Ramos (cell line): ENCODE measurements around the gene DPH5.
"Not testable (repeated sequence)": the region's sequence is repeated elsewhere in the genome, so short reads cannot be mapped to it uniquely, and the experiment has no call there.

ENCODE experiments used
- in situ Hi-C: fragments of 300-500 bp; cut with MboI; formaldehyde crosslinking; loops from one replicate; pipeline ENCODE4 v1.14.3; 2022; ENCODE audit warnings: low sequenced_read_pairs; ENCODE audit not compliant: unreplicated experiment

DPH5 gene

GRCh38 chr1:100995198-100995988 is 30.2 kb downstream of the DPH5 start:
- in situ Hi-C loops, result no loop called here

DNA sequence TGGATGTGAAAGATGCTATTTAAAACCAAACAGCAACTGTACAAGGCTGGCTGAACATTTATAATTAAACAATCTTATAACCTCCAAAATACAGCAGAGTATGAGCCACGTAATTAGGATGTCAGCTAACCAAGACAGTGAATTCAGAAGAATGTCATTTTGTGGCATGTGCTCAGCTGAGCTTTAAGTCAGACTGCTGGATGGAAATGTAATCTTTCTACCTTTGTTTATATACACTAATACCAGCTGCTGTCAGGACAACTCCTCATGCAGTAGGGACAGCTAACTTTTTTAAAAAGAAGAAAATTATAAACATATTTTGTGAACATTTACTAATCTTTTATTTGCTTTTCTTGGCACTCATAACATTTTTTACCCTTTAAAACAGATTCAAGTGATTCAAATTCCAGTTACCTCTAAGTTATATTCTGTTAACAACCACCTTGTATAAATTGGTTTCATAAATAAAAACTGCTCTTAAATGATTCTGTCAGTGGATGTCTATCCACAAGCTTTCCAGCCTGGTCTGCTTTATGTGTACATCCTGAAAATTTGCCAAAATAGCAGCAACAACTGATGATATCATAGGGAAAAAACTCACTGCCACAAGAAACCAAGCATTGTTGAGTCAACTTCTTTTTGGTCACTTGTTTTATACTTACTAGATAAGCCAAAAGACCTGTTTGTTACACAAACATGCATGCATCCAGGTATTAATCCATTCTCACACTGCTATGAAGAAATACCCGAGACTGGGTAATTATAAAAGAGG is 36.1 kb downstream of the DPH5 start:
- in situ Hi-C loops, result no loop called here

DNA sequence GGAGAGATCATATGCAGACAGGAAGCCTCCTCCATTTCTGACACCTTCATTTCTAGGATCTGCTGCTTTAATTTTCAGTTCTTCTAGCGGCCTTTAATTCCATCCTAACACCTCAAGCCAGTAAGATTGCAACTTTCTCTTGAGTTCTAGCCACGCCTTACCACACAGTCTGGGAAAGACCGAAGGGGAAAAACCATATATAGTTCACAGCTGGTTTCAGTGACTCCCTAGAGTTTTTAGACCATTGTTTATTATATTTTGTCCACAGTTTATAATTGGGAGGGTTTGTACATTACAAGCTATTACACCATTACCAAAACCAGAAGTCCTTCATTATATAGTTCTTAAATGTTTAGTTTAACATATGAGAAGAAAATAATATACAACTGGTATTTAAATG is 37.5 kb downstream of the DPH5 start:
- in situ Hi-C loops, result no loop called here

GRCh38 chr1:100982793-100983192 is 42.8 kb downstream of the DPH5 start:
- in situ Hi-C loops, result no loop called here

DNA sequence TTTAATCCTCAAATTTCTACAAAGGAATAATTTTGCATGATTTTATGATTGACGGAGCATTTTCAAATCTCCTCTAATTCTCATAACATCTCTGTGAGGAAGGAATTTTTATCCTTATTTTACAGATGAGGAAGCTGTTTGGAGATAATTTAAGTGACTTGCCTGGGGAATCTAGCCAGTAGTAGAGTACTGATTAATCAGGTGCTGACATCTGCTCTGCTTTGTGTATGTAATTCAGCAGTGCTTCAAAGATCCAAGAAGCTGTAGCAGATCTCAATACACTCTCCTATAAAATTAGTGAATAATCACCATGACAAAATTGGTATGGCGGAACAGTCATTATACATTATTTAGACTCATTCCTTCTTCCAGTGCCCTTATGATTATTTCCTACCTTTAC is 46.0 kb downstream of the DPH5 start:
- in situ Hi-C loops, result no loop called here

DNA sequence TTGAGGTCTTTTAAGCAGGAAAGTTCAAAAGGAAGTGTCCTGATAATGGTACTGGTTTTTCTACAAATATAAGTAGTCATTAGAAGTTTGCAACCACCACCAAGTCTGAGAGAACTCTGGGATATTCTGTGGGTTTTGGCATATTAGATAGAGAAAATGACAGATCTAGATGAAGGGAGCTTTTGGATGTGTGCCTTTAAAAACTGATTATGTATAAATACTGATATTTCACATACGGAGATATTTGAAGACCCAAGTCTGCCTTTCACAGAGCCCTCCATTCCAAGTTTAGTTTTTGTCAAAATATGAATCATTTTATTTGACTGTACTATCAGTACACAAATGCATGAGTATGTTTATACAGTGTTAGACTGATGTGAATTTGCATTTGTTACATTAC is 48.6 kb downstream of the DPH5 start:
- in situ Hi-C loops, result no loop called here

- in situ Hi-C loops, result no loop called here
Observed at GRCh38 chr1:100972185-100972584, 53.4 kb downstream of the DPH5 start.

DNA sequence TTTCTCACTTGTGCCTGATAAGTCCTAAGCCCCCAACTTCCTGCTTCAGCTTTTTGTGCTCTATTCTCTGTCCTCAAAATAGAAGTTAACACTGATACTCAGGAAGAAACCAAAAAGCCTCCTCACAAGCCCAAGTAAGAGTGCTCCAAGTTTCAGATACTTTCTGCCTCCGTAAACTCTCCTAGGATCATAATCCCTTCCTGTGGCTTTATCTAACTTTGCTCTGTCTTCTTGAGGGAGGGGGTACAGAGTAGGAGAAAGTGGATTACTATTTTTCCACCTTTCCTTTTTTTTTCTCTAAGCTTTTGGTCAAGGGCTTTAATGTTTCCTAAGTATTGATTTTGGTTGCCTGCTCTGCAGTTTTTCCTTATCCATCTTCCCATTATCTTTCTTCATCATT is 54.6 kb downstream of the DPH5 start:
- in situ Hi-C loops, result no loop called here

GRCh38 chr1:100969327-100969726 is 56.3 kb downstream of the DPH5 start:
- in situ Hi-C loops, result no loop called here

DNA sequence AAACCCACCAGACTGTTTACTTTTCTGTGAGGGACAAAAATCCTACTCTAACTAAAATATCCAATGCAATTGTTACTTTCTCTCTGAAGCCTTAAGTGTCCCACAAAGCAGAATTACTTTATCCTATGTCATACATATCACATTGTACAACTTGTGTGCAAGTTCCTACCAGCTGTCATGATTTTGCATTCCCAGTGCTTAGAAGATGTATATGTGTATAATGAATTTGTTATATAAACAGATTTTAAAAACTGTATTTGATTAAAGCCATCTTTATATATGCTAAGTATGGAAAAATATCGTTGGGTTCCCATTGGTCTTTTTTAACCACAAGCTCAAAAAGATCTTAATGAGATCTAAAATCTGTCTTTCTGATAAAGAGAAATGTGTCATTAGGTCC is 57.0 kb downstream of the DPH5 start:
- in situ Hi-C loops, result no loop called here

DNA sequence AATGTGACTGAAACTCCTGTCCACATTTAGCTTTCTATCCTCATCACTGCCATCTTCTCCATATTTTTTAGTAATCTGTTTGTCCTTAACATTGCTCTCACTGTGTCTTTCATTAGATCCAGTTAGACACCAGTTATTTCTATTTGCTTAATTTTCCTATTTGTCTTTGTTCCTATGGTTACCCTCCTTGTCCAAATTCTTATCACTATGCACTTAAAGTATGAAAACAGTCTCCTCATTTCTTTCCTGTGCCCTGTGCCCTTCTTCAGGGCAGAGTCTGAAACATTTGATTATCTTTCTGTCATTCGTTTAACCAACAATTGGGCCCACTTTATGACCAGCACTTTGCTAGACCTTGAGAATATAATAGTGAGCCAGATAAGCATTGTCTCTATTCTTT is 65.5 kb downstream of the DPH5 start:
- in situ Hi-C loops, result no loop called here

- in situ Hi-C loops, result no loop called here
Observed at GRCh38 chr1:100959502-100960060, 66.0 kb downstream of the DPH5 start.

DNA sequence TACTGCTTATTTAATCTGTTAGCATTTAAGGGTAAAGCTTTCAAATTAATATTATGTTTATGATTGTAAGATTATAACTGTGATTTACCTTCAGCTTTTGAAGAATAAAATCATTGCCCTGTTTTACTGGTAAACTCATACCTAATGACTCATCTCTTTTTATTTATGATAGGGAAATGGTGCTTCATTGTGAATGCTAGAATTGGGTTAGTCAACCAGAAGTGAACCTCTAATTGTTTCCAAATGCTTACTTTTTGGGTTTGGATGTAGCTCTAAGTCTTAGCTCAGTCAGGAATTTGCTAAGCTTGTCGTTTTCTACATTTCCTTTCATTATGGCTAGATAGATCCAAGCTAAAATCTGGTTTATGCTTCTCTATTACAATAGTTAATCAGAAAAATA is 70.3 kb downstream of the DPH5 start:
- in situ Hi-C loops, result no loop called here

- in situ Hi-C loops, result no loop called here
Observed at GRCh38 chr1:100953960-100954730, 71.4 kb downstream of the DPH5 start.

DNA sequence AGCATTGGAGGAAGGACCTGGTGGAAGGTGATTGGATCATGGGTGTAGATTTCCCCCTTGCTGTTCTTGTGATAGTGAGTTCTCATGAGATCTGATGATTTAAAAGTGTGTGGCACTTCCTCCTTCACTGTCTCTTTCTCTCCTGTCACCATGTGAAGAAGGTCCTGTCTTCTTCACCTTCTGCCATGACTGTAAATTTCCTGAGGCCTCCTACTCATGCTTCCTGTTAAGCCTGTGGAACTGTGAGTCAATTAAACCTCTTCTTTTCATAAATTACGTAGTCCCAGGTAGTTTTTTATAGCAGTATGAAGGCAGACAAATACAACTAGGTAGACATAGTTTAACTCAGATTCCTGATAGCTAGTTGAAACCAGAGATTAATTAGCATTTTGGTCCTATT is 72.6 kb downstream of the DPH5 start:
- in situ Hi-C loops, result not testable (repeated sequence)

- in situ Hi-C loops, result no loop called here
Observed at GRCh38 chr1:100952104-100952745, 73.4 kb downstream of the DPH5 start.

DNA sequence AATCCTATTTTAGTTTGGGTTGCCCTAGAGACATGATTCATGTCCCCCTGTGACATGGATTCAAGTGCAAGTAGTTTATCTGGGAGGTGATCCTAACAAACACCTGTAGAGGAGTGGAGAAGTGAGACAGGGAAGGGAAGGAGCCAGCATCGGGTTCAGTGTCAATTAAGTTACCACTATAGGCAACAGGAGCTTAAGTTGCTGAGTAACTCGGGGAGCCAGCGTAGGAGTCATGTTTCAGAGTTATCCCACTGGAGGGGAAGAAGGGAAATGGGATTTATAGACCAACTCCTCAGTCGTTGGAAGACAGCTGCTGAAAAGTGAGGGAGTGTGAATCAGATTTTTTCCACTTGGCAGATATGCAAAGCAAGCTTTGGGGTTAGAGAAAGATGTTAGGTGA is 74.8 kb downstream of the DPH5 start:
- in situ Hi-C loops, result no loop called here

DNA sequence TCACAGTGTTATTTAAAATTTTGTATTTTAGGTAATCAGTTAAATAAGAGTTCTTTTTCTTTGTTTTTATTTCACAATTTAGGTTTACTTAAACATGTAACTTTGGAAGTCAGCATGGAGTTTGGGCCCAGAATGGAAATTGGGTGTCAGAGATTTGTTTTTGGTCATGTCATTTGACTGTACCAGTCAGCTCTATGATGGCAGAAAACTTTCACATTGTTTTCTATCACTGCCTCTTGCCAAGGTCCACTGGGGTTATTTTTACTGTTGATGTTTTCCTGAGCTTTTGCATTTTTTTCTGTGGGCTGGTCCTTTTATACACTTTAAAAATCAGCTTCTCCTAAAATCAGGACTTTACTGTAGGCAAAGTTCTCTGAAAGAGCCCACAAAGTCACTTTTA is 75.2 kb downstream of the DPH5 start:
- in situ Hi-C loops, result no loop called here

DNA sequence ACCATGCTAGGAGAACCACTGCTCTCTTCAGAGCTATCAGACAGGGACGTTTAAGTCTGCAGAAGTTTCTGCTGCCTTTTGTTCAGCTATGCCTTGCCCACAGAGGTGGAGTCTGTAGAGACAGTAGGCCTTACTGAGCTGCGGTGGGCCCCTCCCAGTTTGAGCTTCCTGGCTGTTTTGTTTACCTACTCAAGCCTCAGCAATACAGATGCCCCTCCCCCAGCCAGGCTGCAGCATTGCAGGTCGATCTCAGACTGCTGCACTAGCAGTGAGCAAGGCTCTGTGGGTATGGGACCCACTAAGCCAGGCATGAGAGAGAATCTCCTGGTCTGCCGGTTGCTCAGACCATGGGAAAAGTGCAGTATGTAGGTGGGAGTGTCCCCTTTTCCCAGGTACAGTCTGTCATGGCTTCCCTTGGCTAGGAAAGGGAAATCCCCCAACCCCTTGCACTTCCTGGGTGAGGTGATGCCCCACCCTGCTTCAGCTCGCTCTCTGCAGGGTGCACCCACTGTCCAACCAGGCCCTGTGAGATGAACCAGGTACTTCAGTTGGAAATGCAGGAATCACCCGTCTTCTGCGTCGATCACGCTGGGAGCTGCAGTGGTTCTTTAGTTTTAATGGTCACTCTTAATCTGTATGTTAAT is 75.9 kb downstream of the DPH5 start:
- in situ Hi-C loops, result not testable (repeated sequence)
